Activated CD4-positive, alpha-beta T cell treated with anti-CD3 and anti-CD28 coated beads for 36 hours (primary cell): Measurements from ENCODE around the gene OR14K1. TPM values are rescaled to one million over a fixed set of nuclear protein-coding genes. Genes with fewer than 3 reads are reported as not detected.
"Not testable (repeated sequence)": the region's sequence is repeated elsewhere in the genome, so short reads cannot be mapped to it uniquely, and the experiment has no call there.

ENCODE experiments used
- ATAC-seq: fragments of 200-7000 bp; cut with Tn5 transposase; one replicate; pipeline ENCODE4 v1.10.0; 2021; ENCODE audit warnings: mild to moderate bottlenecking, moderate library complexity
- CTCF ChIA-PET: fragments of 350-600 bp; sonication (Branson Sonifier 250); formaldehyde crosslinking; loops from one replicate; lab custom pipeline; 2021; ENCODE audit warnings: antibody characterized with exemption; lab: Charles Lee
- POLR2A ChIA-PET: fragments of 350-600 bp; sonication (Branson Sonifier 250); formaldehyde crosslinking; loops from one replicate; lab custom pipeline; 2021; ENCODE audit warnings: antibody characterized with exemption, inconsistent platforms; lab: Charles Lee
- DNase-seq: peaks from one replicate; pipeline ENCODE4 v3.0.0-alpha.2; 2020
- H3K27ac Mint-ChIP-seq: one replicate; pipeline ENCODE4 v1.8.0; 2021; ENCODE audit warnings: mixed read lengths
- H3K27me3 Mint-ChIP-seq: one replicate; pipeline ENCODE4 v1.8.0; 2021; ENCODE audit warnings: mixed read lengths
- H3K36me3 Mint-ChIP-seq: one replicate; pipeline ENCODE4 v1.8.0; 2021; ENCODE audit warnings: low read depth, mixed read lengths
- H3K4me1 Mint-ChIP-seq: one replicate; pipeline ENCODE4 v1.8.0; 2021; ENCODE audit warnings: mixed read lengths
- H3K4me3 Mint-ChIP-seq: one replicate; pipeline ENCODE4 v1.8.0; 2021; ENCODE audit warnings: mild to moderate bottlenecking, moderate library complexity, mixed read lengths
- H3K9me3 Mint-ChIP-seq: one replicate; pipeline ENCODE4 v1.8.0; 2021; ENCODE audit warnings: low read depth, mixed read lengths
- intact Hi-C, 2 experiments: fragments of 100-400 bp; cut with DNase I in 1 of 2; cut with micrococcal nuclease in 1 of 2; formaldehyde crosslinking; loops; one replicate each; pipeline versions ENCODE4 v1.14.2 to v1.15.1; 2022 to 2024; cut with DNase I, micrococcal nuclease
- total RNA-seq, 2 experiments: library from RNA; stranded (reverse); gene quantifications; one replicate each; pipeline ENCODE4 v1.2.3, GENCODE V29; 2021

OR14K1 gene
- total RNA-seq, 2 experiments from 2014 or later = not detected

DNA sequence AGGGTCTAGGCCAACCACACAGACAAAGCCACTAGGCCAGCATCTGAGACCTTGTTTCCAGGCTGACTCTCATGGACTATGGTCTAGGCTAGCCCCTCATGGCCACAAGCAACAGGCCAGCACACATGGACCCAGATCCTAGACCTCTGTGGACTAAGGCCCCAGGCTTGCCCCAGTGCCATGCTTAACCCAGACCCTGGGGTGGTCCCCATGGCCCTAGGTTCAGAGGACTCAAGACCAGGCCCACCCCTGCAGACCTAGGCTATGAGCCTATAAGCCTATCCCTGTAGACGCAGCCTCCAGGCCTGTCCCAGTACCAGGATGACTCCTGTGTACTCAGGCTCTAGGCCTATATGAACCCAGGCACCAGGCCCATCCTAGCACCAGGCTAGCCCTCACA, 11.5 kb downstream of the OR14K1 start:
- no peak for DNase-seq
- Mint-ChIP-seq H3K4me1 (no peaks in the 10 kb centered on the region), H3K36me3 (no peaks in the 10 kb centered on the region), H3K4me3 (no peak overlapping the region), H3K9me3 (peaks cover 11% of the 10 kb centered on the region), H3K27ac (no peak overlapping the region), H3K27me3 (no peaks in the 10 kb centered on the region)
- ChIA-PET POLR2A (no interaction called here), CTCF (no interaction called here)
- intact Hi-C loops = no loop called here
- ATAC-seq = no peak

DNA sequence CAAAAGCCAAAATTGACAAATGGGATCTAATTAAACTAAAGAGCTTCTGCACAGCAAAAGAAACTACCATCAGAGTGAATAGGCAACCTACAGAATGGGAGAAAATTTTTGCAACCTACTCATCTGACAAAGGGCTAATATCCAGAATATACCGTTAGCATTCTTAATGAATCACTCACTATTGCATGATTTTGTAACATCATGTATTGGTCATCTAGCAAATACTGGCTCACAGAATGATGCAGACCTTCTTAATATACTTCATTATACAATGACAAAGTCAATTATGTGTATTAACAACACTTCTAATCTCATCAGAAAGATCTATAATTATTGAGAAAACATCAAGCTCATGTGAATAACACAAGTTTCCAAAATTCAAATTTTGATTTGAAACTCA, 15.9 kb downstream of the OR14K1 start:
- H3K36me3 Mint-ChIP-seq, H3K27ac Mint-ChIP-seq, H3K27me3 Mint-ChIP-seq, ATAC-seq, H3K4me1 Mint-ChIP-seq, DNase-seq, H3K4me3 Mint-ChIP-seq, CTCF ChIA-PET, intact Hi-C loops, H3K9me3 Mint-ChIP-seq, POLR2A ChIA-PET: not testable (repeated sequence)

DNA sequence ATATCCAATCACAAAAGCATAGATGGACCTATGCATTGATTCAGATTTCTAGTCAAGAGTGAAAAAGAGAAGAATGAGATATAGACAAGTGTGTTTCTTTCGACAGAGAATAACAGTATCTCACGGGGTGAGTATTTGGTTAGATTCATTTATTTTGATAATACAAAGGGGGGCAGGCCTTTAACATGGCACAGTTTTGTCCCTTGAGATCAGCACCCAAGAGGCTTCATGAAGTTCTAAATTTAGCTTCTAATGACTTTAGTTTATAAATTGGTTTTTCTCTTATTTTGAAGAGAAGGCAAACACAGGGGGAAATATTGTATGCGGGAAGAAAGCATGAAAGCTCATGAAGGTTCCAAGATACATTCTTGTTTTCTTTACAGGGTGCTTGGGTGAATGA, 22.0 kb downstream of the OR14K1 start, which contains the start of gene OR1C1:
Gene OR1C1, minus strand, starts transcription at position 101 of the 400 bp plus-strand sequence. CDS start 2,150 bp downstream, outside the sequence.
- intact Hi-C loops = no loop called here
- Mint-ChIP-seq H3K4me1 (no peaks in the 10 kb centered on the region), H3K4me3 (no peak within 1 kb of the TSS), H3K36me3 (no peaks in the 10 kb centered on the region), H3K27me3 (no peaks in the 10 kb centered on the region), H3K9me3 (peaks cover 2% of the 10 kb centered on the region), H3K27ac (no peak within 1 kb of the TSS)
- POLR2A ChIA-PET = no interaction called here
- DNase-seq = no peak
- CTCF ChIA-PET = no interaction called here
- no peak for ATAC-seq

DNA sequence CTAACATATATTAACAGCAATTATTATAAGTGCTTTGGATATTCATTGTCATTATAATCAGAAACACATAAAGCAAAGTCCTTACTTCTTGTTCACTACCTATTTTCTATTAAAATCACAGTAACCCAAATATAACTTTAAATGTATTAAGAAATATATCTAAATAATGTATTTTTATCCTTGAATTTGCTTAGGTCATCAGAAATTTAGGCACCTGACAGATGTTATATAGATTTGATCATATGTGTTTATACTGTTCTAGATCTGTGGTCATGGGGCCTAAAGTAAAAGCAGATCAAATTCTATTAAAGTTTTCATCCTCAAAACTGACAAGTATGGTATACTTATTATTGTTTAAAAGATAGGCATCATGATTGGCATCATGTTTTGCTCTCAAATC, 31.2 kb downstream of the OR14K1 start:
- ChIA-PET CTCF (no interaction called here), POLR2A (no interaction called here)
- no peaks in the 10 kb centered on the region for H3K27me3 Mint-ChIP-seq
- H3K9me3 Mint-ChIP-seq = peaks cover 2% of the 10 kb centered on the region
- no peaks in the 10 kb centered on the region for H3K36me3 Mint-ChIP-seq
- DNase-seq (no peak), ATAC-seq (no peak)
- no peaks in the 10 kb centered on the region for H3K4me1 Mint-ChIP-seq
- no peak overlapping the region for H3K4me3 Mint-ChIP-seq
- no peak overlapping the region for H3K27ac Mint-ChIP-seq
- intact Hi-C loops = no loop called here

Other genes starting within 250 kb of the OR14K1 start
- not detected for gene OR2C3, start 202.2 kb upstream of the OR14K1 start, total RNA-seq
- gene GCSAML, start 189.5 kb upstream of the OR14K1 start, total RNA-seq = under 1 TPM in 1 of 2 experiments, not detected in 1; 0.09 TPM
- gene OR2G2, start 150.3 kb upstream of the OR14K1 start, total RNA-seq = not detected
- gene OR2G3, start 133.0 kb upstream of the OR14K1 start, total RNA-seq = not detected
- not detected for gene OR13G1, start 58.9 kb upstream of the OR14K1 start, total RNA-seq
- gene OR6F1, start 22.0 kb upstream of the OR14K1 start, total RNA-seq = not detected
- not detected for gene OR14A2, start 9.5 kb downstream of the OR14K1 start, total RNA-seq
- gene OR1C1, start 21.9 kb downstream of the OR14K1 start, total RNA-seq = not detected
- not detected for gene OR14A16, start 85.5 kb downstream of the OR14K1 start, total RNA-seq
- gene OR11L1, start 103.3 kb downstream of the OR14K1 start, total RNA-seq = not detected
- gene TRIM58, start 118.6 kb downstream of the OR14K1 start, total RNA-seq = under 1 TPM; 0.16 to 0.18 TPM
- not detected for gene OR2W3, start 157.0 kb downstream of the OR14K1 start, total RNA-seq
- not detected for gene OR2T8, start 181.6 kb downstream of the OR14K1 start, total RNA-seq
- not detected for gene OR2AJ1, start 186.3 kb downstream of the OR14K1 start, total RNA-seq
- gene OR2L8, start 210.2 kb downstream of the OR14K1 start, total RNA-seq = not detected
- gene OR2AK2, start 226.6 kb downstream of the OR14K1 start, total RNA-seq = not detected